HG03066 (cell line): ENCODE results near the gene ANKRD29.

ENCODE experiments used
- ATAC-seq: cut with Tn5 transposase; IDR thresholded peaks from one replicate; pipeline ENCODE4 v1.9.1; 2021; ENCODE audit warnings: low read depth; ENCODE audit not compliant: unreplicated experiment

Gene ANKRD29, protein sequence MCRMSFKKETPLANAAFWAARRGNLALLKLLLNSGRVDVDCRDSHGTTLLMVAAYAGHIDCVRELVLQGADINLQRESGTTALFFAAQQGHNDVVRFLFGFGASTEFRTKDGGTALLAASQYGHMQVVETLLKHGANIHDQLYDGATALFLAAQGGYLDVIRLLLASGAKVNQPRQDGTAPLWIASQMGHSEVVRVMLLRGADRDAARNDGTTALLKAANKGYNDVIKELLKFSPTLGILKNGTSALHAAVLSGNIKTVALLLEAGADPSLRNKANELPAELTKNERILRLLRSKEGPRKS

DNA sequence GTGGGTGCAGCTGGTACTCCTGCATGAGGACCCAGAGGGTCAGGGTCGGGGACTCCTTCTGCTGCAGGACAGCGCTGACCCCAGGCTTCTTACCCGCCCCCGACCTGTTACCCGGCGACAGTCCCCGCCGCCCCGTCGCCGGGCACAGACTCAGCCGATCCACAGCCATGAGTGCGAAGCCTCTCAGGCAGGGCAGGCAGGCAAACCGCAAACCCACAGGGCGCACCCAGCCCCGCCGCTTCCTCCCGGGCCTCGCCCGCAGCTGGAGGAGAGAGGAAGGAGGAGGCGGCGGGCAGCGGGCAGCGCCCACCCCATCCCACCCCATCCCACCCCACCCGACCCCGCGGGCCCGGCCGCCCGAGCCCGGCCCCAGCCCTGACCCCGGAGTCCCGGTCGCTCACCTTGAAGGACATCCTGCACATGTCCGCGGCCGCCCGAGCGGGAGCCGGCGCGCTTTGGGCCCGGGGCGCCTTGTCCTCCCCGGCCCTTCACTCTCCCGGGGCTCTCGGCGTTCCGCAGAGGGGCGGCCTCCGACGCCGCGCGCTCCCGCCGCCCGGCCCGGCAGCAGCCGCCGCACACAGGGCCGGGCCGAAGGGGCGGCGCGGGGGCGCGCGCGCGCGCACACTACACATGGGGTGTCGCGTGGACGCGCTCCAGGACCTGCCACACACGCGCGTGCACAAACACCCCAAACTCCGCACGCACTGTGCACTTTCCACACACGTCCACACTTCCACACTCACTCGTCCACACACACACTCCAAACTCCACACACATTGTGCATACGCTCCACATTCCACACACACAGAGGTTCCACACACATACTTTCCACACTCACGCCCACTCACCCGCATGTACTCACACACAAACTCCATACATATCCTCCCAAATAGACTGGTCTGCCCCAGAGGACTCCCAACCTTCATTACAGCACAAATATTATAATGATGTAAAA, at the start of gene ANKRD29:
Gene ANKRD29, minus strand, starts transcription at position 603 of the 955 bp plus-strand sequence. Its CDS starts 181 bp downstream, at position 422.
- ATAC-seq, result no peak

DNA sequence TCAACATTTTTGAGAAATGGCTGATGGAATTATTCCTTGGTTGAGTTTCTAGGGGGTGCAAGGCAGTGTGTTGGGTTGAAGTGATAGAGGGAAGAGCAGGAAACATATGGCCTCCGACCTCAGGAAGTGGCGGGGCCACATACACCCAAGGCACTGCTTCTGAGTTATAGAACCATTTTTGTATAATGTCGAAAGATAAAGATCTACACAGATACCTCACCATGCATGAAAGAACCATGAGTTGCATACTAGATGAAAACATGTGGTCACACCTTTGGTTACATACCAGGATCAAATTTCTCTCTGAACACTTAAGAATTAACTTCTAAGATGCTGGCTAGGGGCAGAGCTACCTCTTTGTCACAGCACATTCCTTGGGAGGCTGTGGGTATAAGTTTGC, 49.7 kb upstream of the ANKRD29 start:
- ATAC-seq, result no peak

DNA sequence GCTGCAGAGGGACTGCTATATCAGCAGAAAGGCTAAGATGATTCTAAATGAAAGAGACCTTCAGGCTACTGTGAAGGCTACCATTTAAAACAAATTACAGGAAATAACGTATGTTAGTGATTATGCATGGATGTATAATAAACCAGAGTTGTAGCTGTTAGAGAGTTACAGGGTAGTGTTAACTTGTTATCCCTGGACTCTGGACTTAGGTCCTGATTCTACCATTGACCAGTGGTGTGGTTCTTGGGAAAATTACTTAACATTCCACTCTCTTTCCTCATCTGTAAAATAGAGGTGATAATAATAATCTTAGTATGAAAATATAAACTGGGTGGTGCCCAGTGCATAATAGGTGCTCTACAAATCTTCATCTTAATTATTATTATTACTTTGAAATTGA, 48.7 kb upstream of the ANKRD29 start:
- no peak for ATAC-seq

DNA sequence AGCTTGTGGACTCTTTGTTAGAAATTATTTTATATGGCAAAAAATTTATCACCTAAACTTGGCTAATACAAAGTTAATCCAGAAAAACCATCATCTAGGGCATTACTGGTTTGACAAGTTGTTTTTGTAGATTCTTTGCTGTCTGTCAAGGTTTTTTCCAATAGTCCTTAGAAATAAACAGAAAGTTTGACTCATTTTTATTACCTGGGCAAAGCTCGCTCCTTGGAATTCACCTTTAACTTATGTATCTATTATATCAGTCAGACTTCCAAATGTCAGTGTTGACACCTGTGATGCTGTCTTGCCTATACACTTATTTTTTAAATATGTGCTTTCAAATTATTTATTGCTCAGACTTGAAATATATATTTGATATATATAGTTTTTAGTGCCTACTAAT, 48.2 kb upstream of the ANKRD29 start:
- ATAC-seq, result no peak

DNA sequence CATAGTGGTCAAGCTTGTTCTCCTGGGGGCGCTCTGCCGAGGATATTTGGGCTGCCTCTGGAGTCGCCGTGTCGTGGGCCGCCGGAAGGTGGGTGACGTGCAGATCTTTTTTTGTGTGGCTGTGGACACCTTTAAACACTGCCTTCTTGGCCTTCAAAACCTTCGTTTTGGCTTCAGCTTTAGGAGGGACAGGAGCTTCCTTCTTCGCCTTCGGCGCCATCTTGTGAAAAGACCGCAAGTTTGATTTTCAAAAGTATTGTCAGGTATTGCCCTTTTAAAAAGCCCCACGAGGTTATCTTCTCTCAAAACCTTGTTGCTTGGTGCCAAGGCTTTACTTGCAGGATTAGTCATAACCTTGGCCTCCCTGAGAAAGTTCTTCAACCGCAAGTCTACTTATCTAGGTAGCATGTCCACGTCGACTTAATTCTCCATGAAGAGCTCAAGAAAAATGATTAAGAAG, 47.4 kb upstream of the ANKRD29 start:
- ATAC-seq, result no peak

DNA sequence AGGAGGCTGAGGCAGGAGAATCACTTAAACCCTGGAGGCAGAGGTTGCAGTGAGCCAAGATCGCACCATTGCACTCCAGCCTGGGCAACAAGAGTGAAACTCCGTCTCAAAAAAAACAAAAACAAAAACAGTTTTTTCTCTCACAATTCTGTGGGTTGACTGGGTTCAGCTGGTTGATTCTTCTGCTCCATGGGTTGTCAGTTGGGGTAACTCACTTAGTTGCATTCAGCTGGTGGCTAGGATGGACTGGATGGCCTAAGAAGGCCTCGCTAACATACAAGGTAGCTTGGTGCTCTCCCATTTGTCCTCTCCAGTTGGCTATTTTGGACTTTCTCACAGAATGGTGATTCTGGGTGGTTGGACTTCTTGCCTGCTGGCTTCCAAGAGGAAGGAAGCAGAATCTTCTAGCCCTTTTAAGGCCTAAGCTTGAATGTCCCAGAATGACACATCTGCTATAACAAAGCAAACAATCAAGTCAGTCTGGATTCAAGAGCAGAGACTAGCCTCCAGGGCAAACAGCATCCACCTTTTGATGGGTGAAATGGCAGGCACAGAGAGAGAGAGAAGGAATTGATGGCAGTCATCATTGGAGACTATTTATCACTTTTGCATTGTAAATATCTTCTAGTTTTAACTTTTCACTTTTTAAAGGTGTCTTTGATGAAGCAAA, 44.4 kb upstream of the ANKRD29 start:
- no peak for ATAC-seq

DNA sequence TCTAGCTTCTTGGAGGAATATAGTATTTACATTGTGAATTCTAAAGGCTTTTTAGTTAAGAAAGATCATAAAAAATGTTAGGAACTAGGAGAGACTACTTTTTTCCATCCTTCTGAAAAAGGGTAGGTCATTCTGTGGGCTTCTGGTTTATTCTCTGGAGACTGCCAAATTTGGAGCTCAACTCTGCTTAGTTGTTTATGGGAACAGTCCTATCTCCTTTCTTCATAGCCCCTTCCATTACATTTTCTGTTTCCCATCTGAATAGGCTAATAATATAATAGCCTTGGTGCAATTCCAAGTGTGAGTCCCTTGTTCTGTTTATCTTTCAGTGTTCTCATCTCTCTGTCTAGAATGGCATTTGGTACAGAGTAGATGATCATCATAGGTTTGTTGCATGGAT, 42.1 kb upstream of the ANKRD29 start:
- ATAC-seq, result no peak

DNA sequence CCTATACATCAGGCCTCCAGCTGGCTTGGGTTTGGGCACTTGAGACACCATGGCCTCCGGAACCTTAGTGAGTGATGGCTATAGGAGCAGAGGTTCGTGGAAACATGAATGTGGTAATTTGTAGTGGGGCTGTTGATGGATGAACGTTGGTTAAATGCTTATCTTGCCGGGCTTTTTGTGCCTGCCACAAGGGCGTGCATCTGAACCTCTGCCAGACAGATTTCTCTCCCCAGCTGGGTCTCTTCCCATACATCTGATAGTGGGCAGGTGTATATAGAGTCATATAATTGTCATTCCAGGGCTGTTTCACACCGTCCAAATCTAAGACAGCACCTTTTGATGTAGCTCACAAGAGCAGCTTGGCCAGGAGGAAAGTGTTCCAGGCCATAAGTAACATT, 41.3 kb upstream of the ANKRD29 start:
- ATAC-seq, result no peak

DNA sequence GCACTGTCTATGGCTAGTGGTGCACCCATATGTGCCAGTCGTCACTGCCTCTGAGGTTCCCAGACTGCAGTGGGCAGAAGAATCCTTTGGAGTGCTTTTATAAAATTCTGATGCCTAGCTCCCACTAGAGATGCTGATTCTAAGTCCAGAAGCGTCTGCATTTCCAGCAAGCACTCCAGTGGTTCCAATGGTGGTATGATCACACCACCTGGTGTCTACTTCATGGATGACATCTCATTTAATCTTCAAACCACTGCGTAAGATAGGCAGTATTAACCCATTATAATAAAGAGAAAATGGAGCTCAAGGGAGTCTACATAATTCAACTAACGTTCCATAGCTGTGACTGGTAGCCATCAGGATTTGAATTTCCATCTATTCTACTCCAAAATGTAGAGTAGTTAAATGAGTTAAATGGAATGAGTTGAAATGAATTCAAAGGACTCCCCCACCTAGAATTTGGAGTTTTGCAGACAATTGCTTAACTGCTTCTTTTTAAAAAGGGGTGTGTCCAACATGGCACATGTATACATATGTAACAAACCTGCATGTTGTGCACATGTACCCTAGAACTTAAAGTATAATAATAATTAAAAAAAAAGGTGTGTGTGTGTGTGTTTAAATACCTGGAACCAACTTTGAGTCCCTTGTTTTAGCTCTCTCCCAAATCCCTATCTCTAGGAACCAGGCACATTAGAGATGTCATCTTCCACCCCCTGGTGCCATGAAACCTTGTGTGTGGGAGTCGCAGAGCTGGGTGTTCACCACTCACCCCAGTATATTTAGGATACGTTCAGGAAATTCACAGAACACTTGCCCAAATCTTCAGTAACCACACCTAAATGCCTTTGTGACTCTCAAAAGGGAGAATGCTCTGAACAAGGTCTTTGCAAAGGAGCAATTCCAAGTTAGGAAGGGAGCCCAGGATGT, 40.6 kb upstream of the ANKRD29 start:
- ATAC-seq, result no peak

DNA sequence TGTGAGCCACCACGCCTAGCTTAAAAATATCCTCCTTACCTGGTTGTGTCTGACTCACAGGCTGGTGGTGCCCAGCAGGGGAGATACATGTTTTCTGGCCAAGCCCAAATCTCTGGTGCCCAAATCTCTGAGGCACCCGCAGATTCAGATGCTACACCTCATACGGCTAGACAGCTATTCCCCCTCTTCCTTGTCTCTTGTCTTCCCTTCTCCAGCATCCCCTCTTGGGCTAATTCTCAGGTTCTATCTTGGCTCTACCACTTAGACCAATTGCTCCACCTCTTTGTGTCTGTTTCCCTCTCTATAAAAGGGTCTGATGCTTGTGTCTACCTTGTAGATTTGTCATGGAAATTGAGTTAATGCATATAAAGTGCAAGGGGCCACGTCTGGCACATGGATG, 39.9 kb upstream of the ANKRD29 start:
- ATAC-seq, result no peak

DNA sequence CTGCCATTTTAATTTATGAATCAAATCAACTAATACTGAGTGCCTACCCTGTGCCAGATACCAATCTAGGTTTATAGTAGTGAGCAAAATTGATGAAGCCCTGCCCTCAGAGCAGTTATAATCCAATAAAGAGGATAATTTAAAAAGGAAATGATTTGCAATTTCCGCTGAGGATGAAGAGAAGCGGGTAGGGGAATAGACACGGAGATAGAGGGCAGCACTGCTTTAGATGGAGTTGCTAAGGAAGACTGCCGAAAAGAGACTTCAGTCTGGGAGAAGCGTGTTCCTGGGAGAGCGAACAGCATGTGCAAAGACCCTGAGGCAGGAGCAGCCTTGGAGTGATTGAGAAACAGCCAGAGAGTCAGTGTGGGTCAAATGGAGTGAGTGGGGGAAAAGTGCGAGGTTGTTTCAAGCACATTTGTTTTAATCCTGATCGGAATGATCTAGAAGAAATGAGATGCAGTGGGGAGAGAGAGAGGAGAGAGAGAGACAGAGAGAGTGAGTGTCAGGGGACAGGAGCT, 38.9 kb upstream of the ANKRD29 start:
- ATAC-seq, result no peak

DNA sequence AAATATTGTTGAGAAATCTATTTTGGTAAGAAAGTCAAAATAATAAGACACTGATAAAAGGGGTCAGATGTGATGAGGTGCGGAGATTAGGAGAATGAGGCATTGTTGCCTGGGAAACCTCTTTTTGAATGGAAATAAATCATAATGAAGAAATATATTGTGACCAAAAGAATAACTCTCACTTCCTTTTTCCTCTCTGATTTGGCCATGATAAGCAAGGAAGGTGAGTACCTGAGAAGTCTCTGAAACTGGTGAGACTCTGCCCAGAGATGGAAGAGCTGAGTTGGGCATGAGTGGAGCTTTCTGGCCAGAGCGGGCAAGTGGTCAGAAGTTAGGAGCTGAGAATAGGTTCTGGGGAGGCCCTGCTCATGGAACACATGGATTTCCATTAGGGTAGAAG, 38.3 kb upstream of the ANKRD29 start:
- ATAC-seq, result no peak

DNA sequence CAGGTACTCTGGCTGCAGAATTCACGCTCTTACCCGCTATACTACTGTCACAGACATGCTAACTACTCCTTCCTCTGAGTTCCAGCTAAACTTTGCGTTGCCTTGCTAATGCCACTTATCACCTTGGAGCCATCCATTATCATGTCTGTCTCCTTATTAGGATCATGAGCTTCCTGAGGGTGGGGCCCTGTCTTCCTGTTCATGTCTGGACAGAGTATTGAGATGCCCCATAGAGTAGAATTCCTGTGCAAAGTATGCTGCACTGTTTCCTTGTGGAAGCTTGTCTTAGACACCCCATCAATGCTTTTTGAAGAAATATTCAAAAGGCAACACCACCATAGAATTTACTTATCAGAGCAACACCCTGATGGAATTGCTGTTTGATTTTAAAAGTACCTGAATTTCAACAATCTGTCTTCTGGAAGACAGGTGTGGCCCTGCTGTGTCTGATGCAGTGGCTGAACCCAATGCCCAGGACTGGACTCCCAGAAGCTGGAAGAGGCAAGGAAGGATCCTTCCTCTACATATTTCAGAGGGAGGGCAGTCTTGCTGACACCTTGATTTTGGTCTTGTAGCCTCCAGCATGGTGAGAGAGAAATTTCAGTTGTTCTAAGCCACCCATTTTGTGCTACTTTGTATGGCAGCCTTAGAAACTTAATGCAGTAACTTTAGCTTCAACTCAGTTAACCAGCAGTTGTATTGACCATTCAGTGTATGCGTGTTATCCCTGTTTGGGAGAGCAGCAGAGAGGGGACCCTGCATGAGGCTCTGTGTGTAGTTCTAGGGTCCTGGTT, 32.1 kb upstream of the ANKRD29 start:
- ATAC-seq, result no peak

DNA sequence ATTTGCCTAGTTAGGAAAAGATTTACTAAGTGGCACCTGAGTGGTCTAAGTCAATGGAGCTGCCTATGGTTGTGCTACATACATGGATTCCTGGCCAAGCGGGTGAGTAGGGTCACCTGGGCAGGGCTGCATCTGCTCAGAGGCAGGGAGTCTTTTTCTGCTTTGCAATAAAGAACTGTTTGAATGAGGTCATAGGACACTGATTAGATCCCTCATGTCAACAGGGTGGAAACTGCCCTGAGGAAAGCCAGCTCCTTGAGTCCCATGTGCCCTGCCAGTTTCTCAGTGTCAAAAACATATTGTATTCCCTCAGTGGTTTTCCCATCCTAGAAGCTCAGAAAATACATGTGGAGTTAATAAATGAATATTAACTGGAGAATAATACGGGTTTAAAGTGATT, 31.1 kb upstream of the ANKRD29 start:
- ATAC-seq, result no peak

DNA sequence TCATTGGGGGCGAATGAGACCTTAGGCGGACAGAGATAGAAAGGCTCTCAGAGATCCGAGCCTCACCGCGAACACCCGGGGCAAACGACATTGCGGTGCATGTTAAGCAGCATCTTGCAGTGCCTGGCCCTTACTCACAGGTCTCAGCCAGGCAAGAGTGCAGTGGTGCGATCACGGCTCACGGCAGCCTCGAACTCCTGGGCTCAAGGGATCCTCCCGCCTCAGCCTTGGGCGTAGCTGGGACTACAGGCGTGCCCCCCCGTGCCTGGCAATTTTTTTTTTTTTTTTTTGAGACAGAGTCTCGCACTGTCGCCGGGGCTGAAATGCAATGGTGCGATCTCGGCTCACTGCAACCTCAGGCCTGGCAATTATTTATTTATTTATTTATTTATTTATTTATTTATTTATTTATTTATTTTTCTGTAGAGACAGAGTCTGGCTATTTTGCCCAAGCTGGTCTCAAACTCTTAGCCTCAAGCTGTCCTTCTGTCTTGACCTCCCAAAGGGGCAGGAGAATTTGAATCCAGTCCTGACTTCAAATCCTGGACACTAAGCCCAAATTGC, 27.9 kb upstream of the ANKRD29 start:
- ATAC-seq, result no peak

DNA sequence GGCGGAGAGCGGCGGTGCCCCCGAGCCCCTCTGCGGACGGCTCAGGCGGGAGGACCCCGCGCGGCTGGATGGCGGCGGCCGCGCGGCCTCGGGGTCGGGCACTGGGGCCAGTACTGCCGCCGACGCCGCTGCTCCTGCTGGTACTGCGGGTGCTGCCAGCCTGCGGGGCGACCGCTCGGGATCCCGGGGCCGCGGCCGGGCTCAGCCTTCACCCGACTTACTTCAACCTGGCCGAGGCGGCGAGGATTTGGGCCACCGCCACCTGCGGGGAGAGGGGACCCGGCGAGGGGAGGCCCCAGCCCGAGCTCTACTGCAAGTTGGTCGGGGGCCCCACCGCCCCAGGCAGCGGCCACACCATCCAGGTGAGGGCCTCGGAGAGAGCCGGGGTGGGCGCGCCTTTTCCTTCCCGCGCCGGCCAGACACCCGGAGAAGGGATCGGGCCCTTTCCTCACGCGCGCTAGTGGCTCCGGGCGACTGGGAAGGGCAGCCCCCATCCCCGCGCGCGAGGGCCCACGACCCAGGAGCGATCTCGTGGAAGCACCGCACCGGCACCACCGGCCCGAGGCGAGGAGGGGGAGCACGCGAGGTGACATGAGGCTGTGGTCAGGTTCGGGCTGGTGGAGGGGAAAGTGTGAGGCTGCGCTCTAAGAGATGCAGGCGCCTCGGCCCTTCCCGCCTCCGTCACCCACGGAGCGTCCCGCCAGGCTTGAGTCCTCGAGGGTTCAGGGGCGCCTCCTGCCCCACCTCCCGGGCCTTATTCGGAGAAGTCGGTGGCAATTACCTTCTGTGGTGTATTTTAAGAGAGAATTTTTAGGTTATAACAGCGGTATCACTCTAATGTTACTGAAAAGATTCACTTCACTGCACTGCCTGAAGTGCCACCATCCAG, 27.1 kb upstream of the ANKRD29 start:
- ATAC-seq, result no peak

DNA sequence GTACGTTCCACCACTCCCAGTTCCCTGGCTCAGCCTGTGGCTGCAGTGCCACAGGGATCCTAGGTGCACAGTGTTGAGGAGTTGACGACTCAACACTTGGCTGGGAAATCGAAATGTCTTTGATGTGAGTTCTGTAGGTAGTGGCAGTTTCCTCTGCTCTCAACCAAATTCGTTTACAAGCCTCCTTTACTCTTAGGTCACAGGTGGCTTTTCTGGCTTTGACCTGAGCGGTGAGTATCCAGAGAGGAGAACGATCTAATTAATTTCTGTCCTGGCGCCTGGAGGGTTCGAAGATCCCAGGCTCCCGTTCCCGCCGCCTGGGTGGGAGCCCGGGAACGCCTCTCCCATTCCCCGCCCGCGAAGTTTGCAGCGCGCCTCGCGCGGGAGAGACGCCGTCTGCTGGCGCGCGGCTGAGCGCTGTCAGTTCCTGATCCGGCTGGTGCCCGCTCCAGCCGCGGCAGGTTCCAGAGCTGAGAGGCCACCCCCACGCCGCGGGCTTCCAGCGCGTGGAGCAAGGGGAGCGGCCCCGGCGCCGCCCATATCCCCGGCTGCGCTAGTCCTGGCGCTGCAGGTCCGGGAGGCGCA, 26.4 kb upstream of the ANKRD29 start, which contains the start of gene LAMA3:
Gene LAMA3, plus strand, starts transcription at position 423 of the 585 bp plus-strand sequence. CDS start 231 bp downstream, outside the sequence.
- ATAC-seq, result peak; percentile 56
